ENCODE data around the gene PPP1R1A. TPM values are rescaled to one million over a fixed set of nuclear protein-coding genes. Genes with fewer than 3 reads are reported as not detected.

PPP1R1A gene
- not detected in 2 replicates for total RNA-seq

DNA sequence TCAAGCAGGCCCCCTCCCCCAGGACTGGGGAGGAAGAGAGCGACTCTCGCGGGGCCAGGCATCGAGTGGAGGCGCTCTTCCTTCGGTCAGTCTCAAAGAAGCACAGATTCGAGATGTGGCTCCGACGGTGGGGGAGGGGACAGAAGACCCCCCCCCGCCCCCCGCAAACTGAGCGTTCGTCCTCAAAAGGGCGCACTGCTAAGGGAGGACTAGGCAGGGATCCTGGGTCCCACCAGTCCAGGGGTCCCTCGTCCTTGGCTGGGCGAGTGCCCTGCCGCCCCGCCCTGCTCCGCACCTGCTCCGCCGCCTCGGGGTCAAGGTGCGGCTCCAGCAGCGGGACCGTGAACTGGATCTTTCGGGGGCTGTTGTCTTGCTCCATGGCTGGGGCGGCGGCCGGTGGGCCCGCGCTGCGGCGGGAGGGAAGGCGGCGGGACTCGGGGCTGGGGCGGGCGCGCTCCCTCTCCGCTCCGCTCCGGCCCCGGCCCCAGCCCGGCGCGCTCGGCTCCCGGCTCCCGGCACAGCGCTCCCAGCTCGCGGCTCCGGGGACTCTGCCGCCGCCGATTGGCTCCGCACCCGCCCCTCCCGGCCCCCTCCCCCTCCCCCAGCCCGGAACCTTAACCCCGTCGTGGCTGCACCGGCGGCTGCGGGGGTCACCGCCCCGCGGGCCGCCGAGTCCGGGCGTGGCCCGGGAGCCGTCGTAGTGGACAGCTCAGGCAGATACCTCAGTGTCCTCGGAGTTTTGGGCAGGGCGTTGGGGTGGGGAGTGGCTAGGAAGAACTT, at the start of gene PPP1R1A:
Gene PPP1R1A, minus strand, starts transcription at position 550 of the 780 bp plus-strand sequence. Its CDS starts 171 bp downstream, at position 379.

DNA sequence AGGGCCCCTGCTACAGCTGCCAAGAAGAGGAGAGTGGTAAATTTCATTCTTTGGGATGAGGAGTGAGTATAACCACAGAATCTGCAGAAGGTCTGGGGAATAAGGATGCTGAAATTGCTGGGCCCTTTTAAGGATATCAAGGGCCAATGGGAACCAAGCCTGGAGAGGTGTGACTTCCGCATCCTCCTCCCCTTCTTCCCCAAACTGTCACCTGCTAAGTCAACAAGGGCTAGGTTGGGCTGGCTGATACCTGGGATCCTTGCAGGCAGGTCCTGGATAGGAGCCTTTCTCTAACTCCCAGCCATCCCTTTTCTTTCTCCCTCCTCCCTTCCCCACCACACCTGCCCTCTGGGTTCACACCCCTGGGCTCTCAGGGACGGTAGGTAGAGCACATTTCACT, 46.3 kb upstream of the PPP1R1A start, which contains the start of gene LACRT:
Gene LACRT, minus strand, starts transcription at position 101 of the 400 bp plus-strand sequence. Its CDS starts 54 bp downstream, at position 47.

Other genes with a start within 250 kb of the PPP1R1A start
- not detected in 2 replicates for gene GPR84, start 224.2 kb downstream of the PPP1R1A start, total RNA-seq
- gene ZNF385A, start 203.9 kb downstream of the PPP1R1A start, total RNA-seq: 33.3 and 52.3 TPM in 2 replicates
- gene ITGA5, start 169.4 kb downstream of the PPP1R1A start, total RNA-seq: 73.7 and 91.3 TPM in 2 replicates
- gene GTSF1, start 115.1 kb downstream of the PPP1R1A start, total RNA-seq: not detected in 2 replicates
- 0.05 TPM in 1 of 2 replicates, not detected in the other for gene NCKAP1L, start 90.9 kb downstream of the PPP1R1A start, total RNA-seq
- not detected in 2 replicates for gene PDE1B, start 39.1 kb downstream of the PPP1R1A start, total RNA-seq
- gene LACRT, start 46.2 kb upstream of the PPP1R1A start, total RNA-seq: not detected in 2 replicates
- not detected in 2 replicates for gene DCD, start 59.7 kb upstream of the PPP1R1A start, total RNA-seq